ENCODE measurements around the gene SEMA5B.

GRCh38 chr3:122913539-122914100 is 113.9 kb downstream of the SEMA5B start:
- TF ChIP-seq POLR2AphosphoS5 (IDR thresholded peaks at IDR 0.05; ENCODE audit: borderline replicate concordance, low read depth, low read length) (no peak), FOXP2 (optimal IDR thresholded peaks at IDR 0.05; ENCODE audit: control extremely low read depth, extremely low read length, insufficient read depth) (no peak), EZH2 (IDR thresholded peaks at IDR 0.05) (no peak)

Measured in SK-N-MC (cell line).